Skeletal muscle cell (primary cell): ENCODE results near the gene SRXN1.
"Not testable (repeated sequence)": the region's sequence is repeated elsewhere in the genome, so short reads cannot be mapped to it uniquely, and the experiment has no call there.

ENCODE experiments used
- DNase-seq: peaks from one replicate; pipeline ENCODE4 v3.0.0-alpha.2; 2010; ENCODE audit warnings: low read depth
- H3K4me3 ChIP-seq: 2 replicates; pipeline ENCODE4 v1.5.1; 2011; ENCODE audit warnings: low read depth, mild to moderate bottlenecking, control low read depth, low read length, moderate library complexity

The SRXN1 gene

GRCh38 chr20:653110-653589 is at the start of gene SRXN1:
Gene SRXN1 (minus strand): TSS chr20:653200. CDS start chr20:653185, 15 bp downstream.
- DNase-seq: peak; percentile 83
- H3K4me3 ChIP-seq: peak within 1 kb of the TSS; percentile 88

GRCh38 chr20:701401-702129 is 48.6 kb upstream of the SRXN1 start:
- no peak overlapping the region for H3K4me3 ChIP-seq
- DNase-seq: no peak

DNA sequence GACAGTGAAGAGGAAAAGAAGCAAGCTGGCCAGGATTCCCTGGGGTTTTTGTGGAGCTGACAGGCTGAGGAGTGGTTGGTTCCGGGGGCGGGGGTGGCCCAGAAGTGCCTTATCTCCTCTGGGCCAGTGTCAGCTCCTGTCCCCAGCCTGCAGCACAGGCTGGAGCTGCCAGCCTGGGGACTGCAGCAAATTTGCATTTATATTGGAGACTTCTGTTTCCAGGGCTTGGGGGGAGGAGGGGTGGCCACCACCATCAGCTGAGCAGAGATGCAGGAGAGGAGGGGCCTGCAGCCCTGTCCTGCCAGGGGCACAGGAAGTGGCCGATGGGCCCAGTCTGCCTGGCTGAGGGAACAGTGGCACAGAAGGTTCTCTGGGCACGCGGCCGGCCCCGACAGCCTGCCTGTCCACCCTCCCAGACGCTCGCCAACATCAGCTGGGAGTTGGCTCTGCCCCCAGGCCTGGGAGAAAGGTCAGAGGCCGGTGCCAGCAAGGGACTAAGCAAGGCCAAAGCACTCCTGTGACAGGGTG is 46.9 kb upstream of the SRXN1 start:
- no peak for DNase-seq
- H3K4me3 ChIP-seq: no peak overlapping the region

GRCh38 chr20:699342-699741 is 46.3 kb upstream of the SRXN1 start:
- no peak overlapping the region for H3K4me3 ChIP-seq
- no peak for DNase-seq

DNA sequence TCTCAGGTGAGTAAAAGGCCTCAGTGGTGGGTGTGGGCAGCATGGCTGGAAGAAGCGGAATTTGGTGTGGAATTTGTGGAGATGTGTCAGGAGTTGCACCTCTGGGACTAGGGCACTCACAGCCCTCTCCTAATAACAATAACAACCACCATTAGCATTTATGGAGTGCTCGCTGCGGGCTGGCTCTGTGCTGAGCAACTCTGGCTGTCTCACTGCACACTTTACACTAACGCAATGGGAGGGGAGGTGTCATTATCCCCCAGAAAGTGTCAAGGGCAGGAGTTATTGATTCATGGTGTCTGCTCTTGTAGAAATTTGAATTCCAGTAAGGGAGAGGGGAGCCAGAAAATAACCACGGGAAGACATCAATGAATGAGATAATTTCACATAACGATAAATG is 45.3 kb upstream of the SRXN1 start:
- H3K4me3 ChIP-seq: no peak overlapping the region
- DNase-seq: no peak

DNA sequence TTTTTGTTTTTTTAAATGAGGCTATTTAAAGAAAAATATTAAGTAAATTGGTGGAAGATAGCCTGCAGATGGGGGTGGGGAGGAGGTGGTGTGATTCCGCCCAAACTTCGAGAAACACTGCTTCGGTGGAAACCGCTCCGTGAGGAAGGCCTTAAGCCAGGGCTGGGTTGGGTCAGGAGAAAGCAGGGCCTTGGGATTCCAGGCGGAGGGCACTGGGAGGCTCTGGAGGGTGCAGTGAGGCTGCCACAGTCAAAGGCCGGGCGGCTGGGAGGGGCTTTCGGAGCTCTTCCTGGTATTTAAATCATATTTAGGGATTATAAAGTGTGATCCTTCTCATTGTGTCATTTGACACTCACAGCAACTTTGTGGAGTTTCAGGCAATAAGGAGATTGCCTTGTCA is 44.8 kb upstream of the SRXN1 start:
- DNase-seq: no peak
- H3K4me3 ChIP-seq: no peak overlapping the region

DNA sequence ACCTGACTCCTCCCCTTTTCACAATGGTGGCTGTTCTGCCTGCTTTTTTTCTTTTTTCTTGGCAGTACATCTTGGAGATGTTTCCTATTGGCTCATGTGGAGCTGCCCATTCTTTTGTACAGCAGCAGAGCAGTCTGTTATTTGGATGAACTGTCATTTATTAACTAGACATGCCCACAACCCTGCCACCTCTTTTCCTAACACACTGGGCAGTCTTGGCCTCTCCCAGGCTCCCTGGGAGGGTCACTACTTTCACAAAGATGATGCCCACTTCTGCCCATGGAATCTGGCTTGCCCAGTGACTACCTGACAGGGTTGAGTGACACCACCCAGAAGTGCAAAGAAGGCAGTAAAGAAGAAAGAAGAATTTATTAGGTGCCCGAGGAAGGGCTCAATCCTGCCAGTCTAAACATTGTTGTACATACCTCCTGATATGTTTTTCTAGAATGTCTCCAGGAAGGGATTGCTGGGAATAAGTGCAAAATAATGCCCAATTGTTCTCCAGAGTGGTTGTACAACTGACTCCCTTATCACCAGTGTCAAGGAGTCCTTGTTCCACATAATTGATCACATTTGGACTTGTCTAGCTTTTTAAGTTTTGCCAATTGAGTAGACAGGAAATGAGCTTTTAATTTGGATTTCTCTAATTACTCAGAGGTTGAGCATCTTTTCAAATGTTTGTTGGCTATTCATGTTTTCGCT is 42.3 kb upstream of the SRXN1 start:
- DNase-seq: no peak
- H3K4me3 ChIP-seq: no peak overlapping the region

GRCh38 chr20:694496-694895 is 41.5 kb upstream of the SRXN1 start:
- DNase-seq: no peak
- H3K4me3 ChIP-seq: no peak overlapping the region

GRCh38 chr20:693786-694185 is 40.8 kb upstream of the SRXN1 start:
- not testable (repeated sequence) for DNase-seq

DNA sequence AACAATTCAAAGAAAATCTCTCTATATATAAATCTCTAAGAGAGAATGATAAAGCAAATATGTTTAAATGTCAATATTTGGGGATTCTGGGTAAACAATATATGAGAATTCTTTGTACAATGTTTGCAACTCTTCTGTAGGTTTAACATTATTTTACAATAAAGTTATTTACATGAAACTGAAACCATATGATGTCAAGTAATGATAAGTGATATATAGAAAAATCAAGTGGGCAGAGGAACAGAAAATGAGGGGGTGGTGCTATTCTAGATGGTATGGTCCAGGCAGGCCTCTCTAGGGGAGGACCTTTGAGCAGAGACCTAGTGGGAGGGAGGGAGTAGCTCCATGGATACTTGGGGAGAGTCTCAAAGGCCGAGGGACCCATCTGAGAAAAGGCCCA is 39.0 kb upstream of the SRXN1 start:
- no peak for DNase-seq
- H3K4me3 ChIP-seq: no peak overlapping the region

More at GRCh38 chr20:693786-694185, 40.8 kb upstream of the SRXN1 start:
- not testable (repeated sequence) for H3K4me3 ChIP-seq

- DNase-seq: no peak
- H3K4me3 ChIP-seq: no peak overlapping the region
Observed at GRCh38 chr20:689947-690346, 36.9 kb upstream of the SRXN1 start.

DNA sequence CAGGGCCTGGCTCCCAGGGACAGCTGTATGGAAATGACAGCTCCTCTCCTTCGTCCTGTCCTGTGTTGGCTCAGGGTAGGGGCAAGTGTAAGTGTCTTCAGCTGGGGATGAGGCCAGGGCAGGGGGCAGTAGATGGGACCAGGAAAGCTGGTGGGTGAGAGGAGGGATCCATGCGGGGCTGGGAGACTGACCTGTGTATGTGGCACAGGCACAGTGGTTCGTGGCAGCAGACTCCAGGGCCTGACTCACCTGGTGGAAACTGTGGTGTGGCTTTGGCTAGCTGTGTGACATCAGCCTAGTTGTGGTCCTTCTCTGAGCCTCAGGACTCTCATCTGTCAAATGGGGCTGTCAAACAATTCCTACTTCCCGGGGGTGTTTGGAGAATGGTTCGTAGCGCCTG is 36.3 kb upstream of the SRXN1 start:
- DNase-seq: no peak
- H3K4me3 ChIP-seq: no peak overlapping the region

DNA sequence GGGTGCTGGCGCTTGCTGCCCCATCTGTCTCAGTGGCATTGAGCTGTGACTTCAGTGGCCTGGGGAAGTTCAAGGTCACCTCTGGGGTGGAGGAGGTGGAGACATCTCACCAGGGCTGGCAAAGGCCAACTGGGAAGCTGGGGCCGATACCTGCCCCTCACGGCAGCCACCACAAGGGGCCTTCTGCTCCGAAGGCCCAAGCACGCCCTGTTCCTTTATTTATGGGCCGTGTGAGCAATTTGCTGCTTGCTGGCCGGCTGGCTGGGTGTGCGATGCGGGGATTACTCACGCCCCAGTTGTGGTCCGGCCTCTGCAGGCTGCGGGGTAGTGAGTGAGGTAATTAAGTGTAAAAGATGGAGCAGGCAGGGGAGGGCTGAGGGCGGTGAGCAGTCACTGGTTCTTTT is 35.8 kb upstream of the SRXN1 start:
- DNase-seq: no peak

GRCh38 chr20:687468-688203 is 34.6 kb upstream of the SRXN1 start:
- DNase-seq: no peak
- H3K4me3 ChIP-seq: no peak overlapping the region

More for the DNA sequence above, 35.8 kb upstream of the SRXN1 start:
- H3K4me3 ChIP-seq: no peak overlapping the region

DNA sequence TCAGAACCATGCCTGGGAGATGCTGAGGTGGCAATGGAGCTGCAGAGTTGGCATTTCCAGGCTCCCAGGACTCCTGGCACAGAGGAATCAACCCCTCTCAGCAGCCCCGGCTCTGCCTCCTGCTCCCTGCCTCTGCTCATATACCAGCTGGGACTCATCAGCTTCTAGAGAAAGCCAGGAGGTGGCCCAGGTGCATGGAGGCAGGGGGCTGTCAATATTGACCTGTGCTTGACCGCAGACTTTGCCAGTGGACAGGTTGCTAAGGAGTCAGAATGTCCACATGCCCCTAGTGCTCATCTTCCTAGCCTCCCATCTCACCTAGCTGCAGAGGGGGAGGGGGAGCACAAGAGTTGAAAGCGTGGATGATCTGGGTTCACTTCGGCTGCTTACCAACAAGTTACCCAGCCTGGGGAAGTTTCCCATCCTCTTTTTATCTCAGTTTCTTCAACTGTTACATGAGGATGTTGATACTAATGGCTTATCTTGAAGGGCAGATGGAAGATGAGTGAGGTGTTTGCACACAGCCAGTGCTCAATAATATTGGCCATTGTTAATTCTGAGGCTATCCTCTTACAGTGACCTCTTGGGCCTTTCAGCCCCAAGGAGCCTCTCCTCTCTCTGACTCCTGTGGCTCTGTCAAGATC is 31.8 kb upstream of the SRXN1 start:
- H3K4me3 ChIP-seq: no peak overlapping the region
- no peak for DNase-seq

GRCh38 chr20:682123-682522 is 29.1 kb upstream of the SRXN1 start:
- H3K4me3 ChIP-seq: no peak overlapping the region
- DNase-seq: no peak

GRCh38 chr20:680638-681187 is 27.7 kb upstream of the SRXN1 start:
- DNase-seq: no peak
- H3K4me3 ChIP-seq: no peak overlapping the region

DNA sequence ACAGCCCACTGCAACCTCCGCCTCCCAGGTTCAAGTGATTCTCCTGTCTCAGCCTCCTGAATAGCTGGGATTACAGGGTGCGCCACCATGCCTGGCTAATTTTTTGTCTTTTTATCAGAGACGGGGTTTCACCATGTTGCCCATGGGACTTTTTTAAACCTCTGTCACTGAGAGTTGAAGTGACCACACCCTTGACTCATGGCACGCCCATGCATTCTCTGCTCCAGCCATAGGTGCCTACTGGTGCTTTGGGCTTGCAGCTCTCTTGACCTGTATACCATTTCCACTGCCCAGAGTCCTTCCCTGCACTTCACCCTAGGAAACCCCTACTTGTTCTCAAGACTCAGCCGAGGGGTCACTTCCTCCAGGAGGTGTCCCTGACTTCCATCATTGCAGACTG is 25.0 kb upstream of the SRXN1 start:
- no peak overlapping the region for H3K4me3 ChIP-seq
- DNase-seq: no peak

- H3K4me3 ChIP-seq: no peak overlapping the region
- no peak for DNase-seq
Observed at GRCh38 chr20:676967-677366, 24.0 kb upstream of the SRXN1 start.
